ENCODE data around the gene RAB33A.
A peak's percentile ranks its signal among the peaks of the same experiment; 100 is the strongest.

RAB33A gene

DNA sequence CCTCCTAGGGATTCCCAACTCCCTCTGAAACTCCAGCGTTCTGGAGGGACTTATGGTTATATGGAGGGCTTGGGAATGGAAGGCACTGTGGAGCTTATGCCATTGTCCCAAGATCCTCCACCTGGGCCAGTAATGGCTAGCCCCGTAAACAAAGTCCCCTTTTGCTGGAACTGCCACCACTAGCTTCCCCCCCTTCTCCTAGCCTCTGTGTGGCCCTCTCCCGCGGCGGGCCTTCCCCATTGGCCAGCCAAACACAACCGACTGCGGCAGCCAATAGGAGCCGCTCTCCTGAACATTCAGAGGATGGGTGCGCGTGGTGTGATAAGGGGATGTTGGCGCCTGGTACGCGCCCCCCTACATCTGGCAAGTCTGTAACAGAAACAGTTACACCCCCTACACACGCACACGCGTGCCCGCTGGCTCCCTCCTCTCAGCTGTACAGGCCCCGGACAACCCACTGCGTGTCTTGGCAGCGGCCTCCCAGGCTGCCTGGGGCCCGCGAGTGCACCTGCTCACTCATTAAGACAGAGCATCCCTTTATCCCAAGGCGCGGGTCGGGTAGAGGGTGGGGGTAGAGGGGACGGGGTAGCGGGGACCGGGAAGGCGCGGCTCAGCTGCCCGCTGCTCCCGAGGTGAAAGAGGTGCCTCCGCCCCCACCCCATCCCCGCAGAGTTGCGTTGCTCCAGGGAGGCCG lies 863 bp upstream of the RAB33A start:
- no peak for TF ChIP-seq YY1 (IDR thresholded peaks at IDR 0.05; ENCODE audit: insufficient read depth, insufficient read length)
- no peak for TF ChIP-seq SUZ12 (IDR thresholded peaks at IDR 0.05; ENCODE audit: extremely low read depth, insufficient read depth, insufficient read length)
- TF ChIP-seq ZNF274 (IDR thresholded peaks at IDR 0.05; ENCODE audit: low read depth, low read length): no peak
- H3K4me3 ChIP-seq (ENCODE audit: insufficient read length, low read depth): peak overlapping the region; percentile 30
- no peak for DNase-seq (ENCODE audit: low read depth, low spot score)
- H3K9ac ChIP-seq (ENCODE audit: insufficient read length, low read depth): no peak overlapping the region
- H3K36me3 ChIP-seq (ENCODE audit: insufficient read depth, insufficient read length, low read length): no peaks in the 10 kb centered on the region
- H3K9me3 ChIP-seq (ENCODE audit: insufficient read depth, low read length): no peaks in the 10 kb centered on the region
- H3K4me1 ChIP-seq (ENCODE audit: insufficient read depth, insufficient read length): no peaks in the 10 kb centered on the region
- peaks cover 24% of the 10 kb centered on the region for H3K27me3 ChIP-seq (ENCODE audit: insufficient read depth, insufficient read length)

GRCh38 chrX:130172127-130172845 lies 524 bp downstream of the RAB33A start:
- no peaks in the 10 kb centered on the region for H3K36me3 ChIP-seq (ENCODE audit: insufficient read depth, insufficient read length, low read length)
- no peak for DNase-seq (ENCODE audit: low read depth, low spot score)
- no peak overlapping the region for H3K4me3 ChIP-seq (ENCODE audit: insufficient read length, low read depth)
- peaks cover 24% of the 10 kb centered on the region for H3K27me3 ChIP-seq (ENCODE audit: insufficient read depth, insufficient read length)
- H3K4me1 ChIP-seq (ENCODE audit: insufficient read depth, insufficient read length): no peaks in the 10 kb centered on the region
- H3K9me3 ChIP-seq (ENCODE audit: insufficient read depth, low read length): no peaks in the 10 kb centered on the region
- H3K9ac ChIP-seq (ENCODE audit: insufficient read length, low read depth): no peak overlapping the region
- no peak for TF ChIP-seq SUZ12 (IDR thresholded peaks at IDR 0.05; ENCODE audit: extremely low read depth, insufficient read depth, insufficient read length)
- TF ChIP-seq YY1 (IDR thresholded peaks at IDR 0.05; ENCODE audit: insufficient read depth, insufficient read length): no peak
- TF ChIP-seq ZNF274 (IDR thresholded peaks at IDR 0.05; ENCODE audit: low read depth, low read length): no peak

DNA sequence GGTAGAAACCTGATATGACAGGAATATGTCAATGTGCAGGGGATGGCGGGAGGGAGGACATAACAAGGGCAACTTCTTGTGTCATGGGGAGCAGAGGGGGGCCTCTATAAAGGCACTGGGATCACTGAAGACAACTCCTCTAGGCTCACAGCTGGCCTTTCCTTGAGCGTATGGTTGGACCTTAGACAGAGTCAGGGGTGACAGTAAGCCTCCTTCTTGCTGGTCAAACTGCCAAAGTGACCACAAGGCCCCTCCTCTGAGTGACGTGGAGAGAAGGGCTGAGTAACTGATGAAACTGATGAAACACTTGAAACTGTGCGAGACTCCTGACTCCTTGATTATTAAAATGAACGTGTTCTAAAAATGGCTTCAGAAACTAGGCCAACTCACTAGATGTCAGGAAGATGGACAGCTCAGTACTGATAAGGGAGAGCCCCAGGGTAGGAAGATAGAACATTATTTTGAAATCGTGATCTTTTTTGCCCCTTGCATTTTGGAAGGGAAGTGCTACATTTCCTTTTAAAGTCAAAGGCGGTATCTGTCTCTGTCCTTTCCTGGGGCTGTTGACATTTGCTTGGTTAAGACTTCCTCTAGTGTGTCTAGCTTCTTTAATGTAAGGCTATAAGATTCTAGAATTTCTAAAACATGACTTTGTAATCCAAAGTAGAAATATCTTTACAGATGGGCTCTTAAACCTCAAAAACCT lies 1.6 kb downstream of the RAB33A start:
- peaks cover 24% of the 10 kb centered on the region for H3K27me3 ChIP-seq (ENCODE audit: insufficient read depth, insufficient read length)
- no peak overlapping the region for H3K9ac ChIP-seq (ENCODE audit: insufficient read length, low read depth)
- no peak for DNase-seq (ENCODE audit: low read depth, low spot score)
- H3K4me3 ChIP-seq (ENCODE audit: insufficient read length, low read depth): no peak overlapping the region
- H3K9me3 ChIP-seq (ENCODE audit: insufficient read depth, low read length): no peaks in the 10 kb centered on the region
- H3K36me3 ChIP-seq (ENCODE audit: insufficient read depth, insufficient read length, low read length): no peaks in the 10 kb centered on the region
- TF ChIP-seq SUZ12 (IDR thresholded peaks at IDR 0.05; ENCODE audit: extremely low read depth, insufficient read depth, insufficient read length) (no peak), ZNF274 (IDR thresholded peaks at IDR 0.05; ENCODE audit: low read depth, low read length) (no peak), YY1 (IDR thresholded peaks at IDR 0.05; ENCODE audit: insufficient read depth, insufficient read length) (no peak)
- no peaks in the 10 kb centered on the region for H3K4me1 ChIP-seq (ENCODE audit: insufficient read depth, insufficient read length)

DNA sequence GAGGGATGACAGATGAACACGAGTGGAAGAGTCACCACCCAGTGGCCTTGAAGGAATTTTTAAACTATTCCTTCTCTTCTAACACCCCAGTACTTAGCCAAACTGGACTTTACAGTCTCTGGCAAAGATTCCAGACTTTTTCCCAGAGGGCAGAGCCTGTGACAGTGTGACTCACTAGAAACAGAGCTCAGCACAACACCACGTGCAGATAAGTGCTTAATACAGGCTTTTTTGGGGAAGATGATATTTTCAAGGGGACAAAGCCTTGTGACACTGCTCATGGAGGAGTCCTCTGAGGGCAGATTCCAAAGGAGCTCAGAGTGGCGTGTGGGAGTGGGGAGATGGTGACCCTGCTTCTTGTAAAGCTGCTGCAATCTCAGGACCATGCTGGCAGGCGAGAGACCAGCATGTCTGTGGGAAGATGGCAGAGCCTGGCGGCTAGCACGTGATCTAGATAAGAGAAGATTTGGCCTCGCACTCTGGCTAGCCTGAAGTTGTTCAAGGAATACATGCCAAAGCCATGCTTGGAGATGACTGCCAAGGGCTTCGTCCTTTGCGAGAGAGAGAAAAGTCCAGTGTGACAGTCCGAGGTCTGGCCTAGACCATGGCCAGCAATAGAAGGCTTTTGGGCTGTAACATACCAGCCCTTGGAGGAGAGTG lies 2.4 kb downstream of the RAB33A start:
- no peaks in the 10 kb centered on the region for H3K4me1 ChIP-seq (ENCODE audit: insufficient read depth, insufficient read length)
- H3K4me3 ChIP-seq (ENCODE audit: insufficient read length, low read depth): no peak overlapping the region
- H3K9ac ChIP-seq (ENCODE audit: insufficient read length, low read depth): no peak overlapping the region
- DNase-seq (ENCODE audit: low read depth, low spot score): no peak
- no peaks in the 10 kb centered on the region for H3K9me3 ChIP-seq (ENCODE audit: insufficient read depth, low read length)
- peaks cover 24% of the 10 kb centered on the region for H3K27me3 ChIP-seq (ENCODE audit: insufficient read depth, insufficient read length)
- TF ChIP-seq YY1 (IDR thresholded peaks at IDR 0.05; ENCODE audit: insufficient read depth, insufficient read length) (no peak), SUZ12 (IDR thresholded peaks at IDR 0.05; ENCODE audit: extremely low read depth, insufficient read depth, insufficient read length) (no peak), ZNF274 (IDR thresholded peaks at IDR 0.05; ENCODE audit: low read depth, low read length) (no peak)
- H3K36me3 ChIP-seq (ENCODE audit: insufficient read depth, insufficient read length, low read length): no peaks in the 10 kb centered on the region

GRCh38 chrX:130174937-130175336 lies 3.2 kb downstream of the RAB33A start:
- Histone ChIP-seq H3K36me3 (ENCODE audit: insufficient read depth, insufficient read length, low read length) (no peaks in the 10 kb centered on the region), H3K4me3 (ENCODE audit: insufficient read length, low read depth) (no peak overlapping the region), H3K9ac (ENCODE audit: insufficient read length, low read depth) (no peak overlapping the region), H3K4me1 (ENCODE audit: insufficient read depth, insufficient read length) (no peaks in the 10 kb centered on the region), H3K27me3 (ENCODE audit: insufficient read depth, insufficient read length) (peaks cover 22% of the 10 kb centered on the region), H3K9me3 (ENCODE audit: insufficient read depth, low read length) (no peaks in the 10 kb centered on the region)
- DNase-seq (ENCODE audit: low read depth, low spot score): no peak
- no peak for TF ChIP-seq SUZ12 (IDR thresholded peaks at IDR 0.05; ENCODE audit: extremely low read depth, insufficient read depth, insufficient read length)
- TF ChIP-seq ZNF274 (IDR thresholded peaks at IDR 0.05; ENCODE audit: low read depth, low read length): no peak
- TF ChIP-seq YY1 (IDR thresholded peaks at IDR 0.05; ENCODE audit: insufficient read depth, insufficient read length): no peak

DNA sequence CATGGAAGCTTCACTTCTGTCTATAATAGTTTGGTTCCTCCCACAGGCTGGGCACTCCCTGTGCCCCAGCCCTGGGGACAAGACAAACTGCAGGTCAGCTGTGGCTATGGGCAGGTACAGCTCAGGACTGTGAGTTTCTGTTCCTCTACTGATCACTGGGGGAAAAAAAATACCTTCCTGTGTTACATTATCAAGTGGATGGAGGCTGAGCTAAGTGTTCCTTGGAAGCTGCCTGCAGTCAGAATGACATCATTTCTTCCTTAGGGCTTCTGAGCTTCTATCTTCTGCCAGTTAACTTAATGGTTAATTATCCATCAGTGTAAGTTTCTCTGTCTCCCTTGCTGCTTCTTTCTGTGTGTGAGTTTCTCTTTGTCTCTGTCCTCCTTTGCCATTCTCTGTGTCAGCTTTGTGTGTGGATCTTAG lies 4.6 kb downstream of the RAB33A start:
- Histone ChIP-seq H3K9me3 (ENCODE audit: insufficient read depth, low read length) (no peaks in the 10 kb centered on the region), H3K4me1 (ENCODE audit: insufficient read depth, insufficient read length) (no peaks in the 10 kb centered on the region), H3K27me3 (ENCODE audit: insufficient read depth, insufficient read length) (peaks cover 16% of the 10 kb centered on the region), H3K9ac (ENCODE audit: insufficient read length, low read depth) (no peak overlapping the region), H3K36me3 (ENCODE audit: insufficient read depth, insufficient read length, low read length) (no peaks in the 10 kb centered on the region), H3K4me3 (ENCODE audit: insufficient read length, low read depth) (no peak overlapping the region)
- TF ChIP-seq ZNF274 (IDR thresholded peaks at IDR 0.05; ENCODE audit: low read depth, low read length) (no peak), SUZ12 (IDR thresholded peaks at IDR 0.05; ENCODE audit: extremely low read depth, insufficient read depth, insufficient read length) (no peak), YY1 (IDR thresholded peaks at IDR 0.05; ENCODE audit: insufficient read depth, insufficient read length) (no peak)
- no peak for DNase-seq (ENCODE audit: low read depth, low spot score)
